HepG2 (cell line): ENCODE results near the gene PREX1. TPM values are rescaled to one million over a fixed set of nuclear protein-coding genes. Genes with fewer than 3 reads are reported as not detected.

Source experiments
- ATAC-seq: fragments of 200-7000 bp; cut with Tn5 transposase; 3 replicates; pipeline ENCODE4 v1.9.1; 2020; ENCODE audit warnings: mild to moderate bottlenecking, moderate library complexity
- BruUV-seq: library from RNA; stranded (reverse); fragments of 400-500 nt; replicated peaks from 2 replicates; lab custom pipeline; 2021; lab: Mats Ljungman, UMichigan
- CTCF ChIA-PET: fragments of 300-600 bp; formaldehyde crosslinking; extraction: SDS; loops from one replicate; lab custom pipeline; 2021; ENCODE audit warnings: low total read pairs, inconsistent platforms, low intra/inter-chr PET ratio; lab: Yijun Ruan, JAX
- POLR2A ChIA-PET: fragments of 350-600 bp; sonication (Branson Sonifier 250); formaldehyde crosslinking; loops from one replicate; lab custom pipeline; 2020; ENCODE audit warnings: antibody characterized with exemption, inconsistent platforms; lab: Yijun Ruan, JAX
- DNase-seq: peaks from one replicate; pipeline ENCODE4 v3.0.0-alpha.2; 2015; ENCODE audit warnings: low spot score
- FAIRE-seq: peaks from 3 replicates; lab custom pipeline; 2011; peaks lifted over from hg19 to GRCh38; lab: Jason Lieb, UNC
- H2AFZ ChIP-seq: one replicate; pipeline ENCODE4 v1.6.1; 2011; ENCODE audit warnings: low read length, inconsistent platforms
- H3K27ac ChIP-seq: fragments of 300-600 bp; 3 replicates; pipeline ENCODE4 v1.8.0; 2011; ENCODE audit warnings: mixed run types, mild to moderate bottlenecking, mixed read lengths, low read length, inconsistent platforms; ENCODE audit not compliant: insufficient read depth; ENCODE audit errors: extremely low read length
- H3K27me3 ChIP-seq, 2 experiments: fragments of 200-600 bp in 1 of 2; 2 replicates in 1 of 2; 3 replicates in 1 of 2; pipeline versions ENCODE4 v1.6.0 to v1.8.0; 2011; ENCODE audit warnings: low read length in 2 of 2, mild to moderate bottlenecking in 2 of 2, moderate library complexity in 2 of 2, inconsistent platforms in 1 of 2; ENCODE audit not compliant: insufficient read depth in 2 of 2, control insufficient read depth in 1 of 2
- H3K36me3 ChIP-seq, 2 experiments: fragments of 200-600 bp in 1 of 2; replicated peaks in 1 of 2; 2 replicates in 1 of 2; 3 replicates in 1 of 2; pipeline versions ENCODE4 v1.5.1 to v1.8.0; 2011; ENCODE audit warnings: low read length in 2 of 2, inconsistent platforms in 1 of 2; ENCODE audit not compliant: insufficient read depth in 2 of 2, control insufficient read depth in 1 of 2
- H3K4me1 ChIP-seq: 2 replicates; pipeline ENCODE4 v1.5.1; 2012; ENCODE audit warnings: low read length, inconsistent platforms; ENCODE audit not compliant: insufficient read depth
- H3K4me2 ChIP-seq: 2 replicates; pipeline ENCODE4 v1.6.0; 2011; ENCODE audit warnings: low read depth, low read length, inconsistent platforms
- H3K4me3 ChIP-seq, 3 experiments: fragments of 200-600 bp in 1 of 3; sonication (generic), shearing (Covaris generic) in 1 of 3; replicated peaks in 1 of 3; 2 replicates each; pipeline ENCODE4 v1.5.1; 2011 to 2016; ENCODE audit warnings: low read length in 3 of 3, inconsistent platforms in 2 of 3, low read depth in 2 of 3, mild to moderate bottlenecking in 2 of 3, control low read depth in 1 of 3, mixed read lengths in 1 of 3; ENCODE audit not compliant: insufficient read depth in 1 of 3
- H3K79me2 ChIP-seq: one replicate; pipeline ENCODE4 v1.6.1; 2011; ENCODE audit warnings: low read length, inconsistent platforms; ENCODE audit not compliant: insufficient read depth
- H3K9ac ChIP-seq: 2 replicates; pipeline ENCODE4 v1.6.0; 2011; ENCODE audit warnings: mild to moderate bottlenecking, low read depth, low read length, inconsistent platforms; ENCODE audit not compliant: insufficient read depth
- H3K9me3 ChIP-seq: 2 replicates; pipeline ENCODE4 v1.5.1; 2012; ENCODE audit warnings: mild to moderate bottlenecking, low read length
- H4K20me1 ChIP-seq: 2 replicates; pipeline ENCODE4 v1.6.0; 2011; ENCODE audit warnings: inconsistent platforms, mild to moderate bottlenecking, low read length, moderate library complexity; ENCODE audit not compliant: insufficient read depth
- BRCA1 ChIP-seq: sonication (generic); formaldehyde crosslinking; IDR thresholded peaks from 2 replicates; pipeline ENCODE4 v1.4.0; 2020; ENCODE audit warnings: missing genetic modification reagents
- FLYWCH1 ChIP-seq: sonication (generic); formaldehyde crosslinking; IDR thresholded peaks from 2 replicates; pipeline ENCODE4 v1.8.1; 2023; ENCODE audit warnings: mild to moderate bottlenecking, missing genetic modification reagents
- HNRNPL ChIP-seq: fragments of 200-400 bp; formaldehyde crosslinking; IDR thresholded peaks from 2 replicates; pipeline ENCODE4 v1.6.1; 2017; ENCODE audit warnings: mild to moderate bottlenecking, low read depth, low read length
- HOXA9 ChIP-seq: sonication (generic); formaldehyde crosslinking; IDR thresholded peaks from 2 replicates; pipeline ENCODE4 v1.8.1; 2022; ENCODE audit warnings: missing genetic modification reagents, mild to moderate bottlenecking, moderate library complexity, borderline replicate concordance
- MIER3 ChIP-seq: IDR thresholded peaks from 2 replicates; pipeline ENCODE4 v1.6.1; 2016; ENCODE audit warnings: missing compliant biosample characterization, borderline replicate concordance
- SOX6 ChIP-seq, 2 experiments: fragments of 450-650 bp in 1 of 2; sonication (generic) in 1 of 2; formaldehyde crosslinking in 1 of 2; IDR thresholded peaks; 2 replicates each; pipeline versions ENCODE4 v1.4.0 to v1.6.1; 2017 to 2020; ENCODE audit warnings: antibody characterized with exemption in 1 of 2, mild to moderate bottlenecking in 1 of 2, missing genetic modification reagents in 1 of 2
- ZNF3 ChIP-seq: IDR thresholded peaks from 2 replicates; pipeline ENCODE4 v1.7.0; 2017; ENCODE audit warnings: inconsistent platforms
- ZNF333 ChIP-seq: sonication (generic); formaldehyde crosslinking; IDR thresholded peaks from 2 replicates; pipeline ENCODE4 v1.4.0; 2020; ENCODE audit warnings: mild to moderate bottlenecking, missing genetic modification reagents, borderline replicate concordance
- ZNF558 ChIP-seq: sonication (generic); formaldehyde crosslinking; IDR thresholded peaks from 2 replicates; pipeline ENCODE4 v1.9.0; 2022; ENCODE audit warnings: mild to moderate bottlenecking, missing genetic modification reagents, borderline replicate concordance
- ZNF746 ChIP-seq: sonication (generic); formaldehyde crosslinking; IDR thresholded peaks from 2 replicates; pipeline ENCODE4 v1.8.0; 2022; ENCODE audit warnings: mild to moderate bottlenecking, missing genetic modification reagents
- ZNF83 ChIP-seq: sonication (generic); formaldehyde crosslinking; IDR thresholded peaks from 2 replicates; pipeline ENCODE4 v1.4.0; 2020; ENCODE audit warnings: missing genetic modification reagents, mild to moderate bottlenecking, borderline replicate concordance
- WGBS: methylation state at CpG from one replicate; pipeline ENCODE4 v1.1.6; 2017; ENCODE audit warnings: low lambda C conversion rate; 5-methylcytosine and 5-hydroxymethylcytosine counted together
- in situ Hi-C: cut with HindIII; loops from 2 replicates; pipeline ENCODE4 v1.10.0; 2017; ENCODE audit warnings: low pct_unique_long_range_greater_than_20kb; ENCODE audit not compliant: extremely low pct_ligation_motif_present
- intact Hi-C: fragments of 100-400 bp; cut with micrococcal nuclease; formaldehyde crosslinking; loops from one replicate; pipeline ENCODE4 v1.10.0; 2022; ENCODE audit not compliant: unreplicated experiment
- polyA plus RNA-seq, 8 experiments: library from polyadenylated mRNA; depleted of rRNA in 3 of 8; stranded (reverse) in 7 of 8; unstranded in 1 of 8; fragments of >200 nt; fragmentation: Illumina TruSeq in 4 of 8; extraction: Trizol in 4 of 8; gene quantifications; 2 replicates each; pipeline versions ENCODE4 v1.2.1 to v1.2.3, GENCODE V29; 2011 to 2016; ENCODE audit warnings: low read depth in 4 of 8, missing spikeins in 1 of 8, mixed read lengths in 1 of 8; ENCODE audit not compliant: insufficient read depth in 1 of 8
- total RNA-seq, 5 experiments: library from RNA; depleted of rRNA; stranded (reverse); fragments of >200 nt; fragmentation: Illumina TruSeq; extraction: Trizol; gene quantifications; 2 replicates each; pipeline ENCODE4 v1.2.3, GENCODE V29; 2016; ENCODE audit warnings: low read depth in 1 of 5
- TF ChIP-seq, protein P1 (sequence below): sonication (generic); formaldehyde crosslinking; IDR thresholded peaks from 2 replicates; pipeline ENCODE4 v1.4.0; 2020; ENCODE audit warnings: missing genetic modification reagents
- TF ChIP-seq, protein P2 (sequence below), 2 experiments: sonication (generic) in 1 of 2; formaldehyde crosslinking in 1 of 2; IDR thresholded peaks; 2 replicates each; pipeline versions ENCODE4 v1.5.1 to v1.6.1; 2011 to 2020; ENCODE audit warnings: borderline replicate concordance in 1 of 2, low read depth in 1 of 2, low read length in 1 of 2, mild to moderate bottlenecking in 1 of 2, missing genetic modification reagents in 1 of 2, moderate library complexity in 1 of 2
- TF ChIP-seq, protein P3 (sequence below): sonication (generic); formaldehyde crosslinking; IDR thresholded peaks from 2 replicates; pipeline ENCODE4 v1.4.0; 2020; ENCODE audit warnings: missing genetic modification reagents
- TF ChIP-seq, protein P4 (sequence below): sonication (generic); formaldehyde crosslinking; IDR thresholded peaks from 2 replicates; pipeline ENCODE4 v1.5.0; 2020; ENCODE audit warnings: missing genetic modification reagents

Gene PREX1
- total and polyA plus RNA-seq, 2 of the 13 experiments (the other 11 are each of a cell fraction or from before 2014, with no cell fraction given), result 0.02 to 0.04 TPM

DNA sequence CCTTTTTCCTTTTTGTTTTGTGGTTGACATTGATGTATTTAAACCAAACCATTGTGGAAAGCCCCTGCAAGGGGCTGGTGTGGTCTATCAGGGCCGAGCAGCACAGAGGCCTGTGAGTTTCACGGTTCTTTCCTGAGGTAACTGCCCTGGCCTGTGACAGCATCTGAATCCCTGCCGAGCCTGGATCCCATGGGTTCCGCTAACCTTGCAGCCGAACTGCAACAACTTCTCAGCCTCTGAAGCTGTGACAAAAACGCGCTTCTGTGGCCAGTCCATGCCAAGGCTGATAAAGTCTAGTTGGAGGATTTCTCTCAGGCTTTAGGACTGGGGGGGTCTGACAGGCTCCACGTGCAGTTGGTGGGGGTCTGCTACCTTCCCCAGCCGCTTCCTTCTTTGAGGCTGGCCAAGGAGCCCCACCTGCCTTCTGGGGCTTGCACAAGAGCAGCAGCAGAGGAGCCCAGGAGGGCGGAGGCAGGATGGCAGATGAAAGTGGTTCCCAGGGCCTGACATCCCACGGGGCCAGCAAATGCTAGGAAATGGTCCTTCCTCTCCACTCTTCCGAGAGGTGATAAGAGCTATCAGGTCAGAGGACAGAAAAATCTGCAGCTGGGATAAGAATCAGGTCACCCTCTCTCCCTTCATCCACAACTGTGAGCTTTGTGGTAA lies 150.9 kb downstream of the PREX1 start (continued):
- no peak for TF ChIP-seq ZNF3 (CRISPR knock-in tag)
- TF ChIP-seq HOXA9 (CRISPR knock-in tag), result no peak
- TF ChIP-seq ZNF746 (CRISPR knock-in tag), result no peak
- TF ChIP-seq FLYWCH1 (CRISPR knock-in tag), result no peak
- no peak for TF ChIP-seq ZNF333
- TF ChIP-seq HNRNPL, result no peak
- no peak for TF ChIP-seq SOX6 (IDR thresholded peaks at IDR 0.05)
- TF ChIP-seq SOX6 (CRISPR knock-in tag; IDR thresholded peaks at IDR 0.05), result no peak
- TF ChIP-seq, protein P1, sequence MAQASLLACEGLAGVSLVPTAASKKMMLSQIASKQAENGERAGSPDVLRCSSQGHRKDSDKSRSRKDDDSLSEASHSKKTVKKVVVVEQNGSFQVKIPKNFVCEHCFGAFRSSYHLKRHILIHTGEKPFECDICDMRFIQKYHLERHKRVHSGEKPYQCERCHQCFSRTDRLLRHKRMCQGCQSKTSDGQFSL, result no peak
- TF ChIP-seq, all 625 proteins: peak for 0

DNA sequence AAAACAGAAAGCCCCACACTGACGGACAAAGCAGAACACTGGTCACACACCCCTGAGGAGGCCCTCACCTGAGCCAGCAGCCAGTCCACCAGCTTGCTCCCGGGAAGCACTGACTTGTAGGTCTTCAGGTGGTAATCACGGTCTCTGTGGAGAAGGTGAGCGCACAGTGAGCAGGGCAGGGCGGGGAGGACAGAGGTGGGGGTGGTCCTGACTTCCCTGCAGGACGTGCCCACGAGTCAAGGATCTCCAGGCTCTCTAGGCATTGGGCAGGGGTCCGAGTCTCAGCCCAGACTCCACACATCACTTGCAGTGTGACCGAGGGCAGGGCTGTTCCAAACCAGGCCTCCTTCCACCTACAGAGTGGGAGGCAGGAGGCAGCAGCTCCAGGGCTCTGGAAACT lies 151.7 kb downstream of the PREX1 start:
- ATAC-seq, result no peak
- no peak for TF ChIP-seq BRCA1
- TF ChIP-seq, protein P2, sequence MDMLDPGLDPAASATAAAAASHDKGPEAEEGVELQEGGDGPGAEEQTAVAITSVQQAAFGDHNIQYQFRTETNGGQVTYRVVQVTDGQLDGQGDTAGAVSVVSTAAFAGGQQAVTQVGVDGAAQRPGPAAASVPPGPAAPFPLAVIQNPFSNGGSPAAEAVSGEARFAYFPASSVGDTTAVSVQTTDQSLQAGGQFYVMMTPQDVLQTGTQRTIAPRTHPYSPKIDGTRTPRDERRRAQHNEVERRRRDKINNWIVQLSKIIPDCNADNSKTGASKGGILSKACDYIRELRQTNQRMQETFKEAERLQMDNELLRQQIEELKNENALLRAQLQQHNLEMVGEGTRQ (IDR thresholded peaks at IDR 0.05; ENCODE audit: low read depth, low read length), result no peak
- TF ChIP-seq, protein P2 (CRISPR knock-in tag; IDR thresholded peaks at IDR 0.05; ENCODE audit: borderline replicate concordance), result no peak
- TF ChIP-seq, protein P3, sequence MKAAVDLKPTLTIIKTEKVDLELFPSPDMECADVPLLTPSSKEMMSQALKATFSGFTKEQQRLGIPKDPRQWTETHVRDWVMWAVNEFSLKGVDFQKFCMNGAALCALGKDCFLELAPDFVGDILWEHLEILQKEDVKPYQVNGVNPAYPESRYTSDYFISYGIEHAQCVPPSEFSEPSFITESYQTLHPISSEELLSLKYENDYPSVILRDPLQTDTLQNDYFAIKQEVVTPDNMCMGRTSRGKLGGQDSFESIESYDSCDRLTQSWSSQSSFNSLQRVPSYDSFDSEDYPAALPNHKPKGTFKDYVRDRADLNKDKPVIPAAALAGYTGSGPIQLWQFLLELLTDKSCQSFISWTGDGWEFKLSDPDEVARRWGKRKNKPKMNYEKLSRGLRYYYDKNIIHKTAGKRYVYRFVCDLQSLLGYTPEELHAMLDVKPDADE (CRISPR knock-in tag), result no peak
- TF ChIP-seq ZNF83, result no peak
- no peak for TF ChIP-seq MIER3 (CRISPR knock-in tag)
- TF ChIP-seq, protein P4, sequence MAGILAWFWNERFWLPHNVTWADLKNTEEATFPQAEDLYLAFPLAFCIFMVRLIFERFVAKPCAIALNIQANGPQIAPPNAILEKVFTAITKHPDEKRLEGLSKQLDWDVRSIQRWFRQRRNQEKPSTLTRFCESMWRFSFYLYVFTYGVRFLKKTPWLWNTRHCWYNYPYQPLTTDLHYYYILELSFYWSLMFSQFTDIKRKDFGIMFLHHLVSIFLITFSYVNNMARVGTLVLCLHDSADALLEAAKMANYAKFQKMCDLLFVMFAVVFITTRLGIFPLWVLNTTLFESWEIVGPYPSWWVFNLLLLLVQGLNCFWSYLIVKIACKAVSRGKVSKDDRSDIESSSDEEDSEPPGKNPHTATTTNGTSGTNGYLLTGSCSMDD, result no peak
- TF ChIP-seq ZNF558 (CRISPR knock-in tag), result no peak
- BruUV-seq, result no TSS peak

More for the DNA sequence above, 151.7 kb downstream of the PREX1 start:
- Histone ChIP-seq H3K27ac (no peak overlapping the region), H2AFZ (no peak overlapping the region), H4K20me1 (no peaks in the 10 kb centered on the region), H3K4me3 (no peak overlapping the region), H3K4me1 (no peaks in the 10 kb centered on the region), H3K9ac (no peak overlapping the region), H3K79me2 (no peaks in the 10 kb centered on the region), H3K4me2 (no peak overlapping the region), H3K36me3 (no peaks in the 10 kb centered on the region), H3K27me3 (peaks cover 10 to 44% of the 10 kb centered on the region in 2 experiments; a peak in 4 of 5 replicates), H3K9me3 (no peaks in the 10 kb centered on the region)
- intact Hi-C loops (no loop called here), in situ Hi-C loops (no loop called here)
- FAIRE-seq (no peak), DNase-seq (no peak)
- ChIA-PET CTCF (no interaction called here), POLR2A (no interaction called here)
- WGBS, result 21% methylated on average over 8 of the region's 9 CpGs
